GM12892 (cell line): Measurements from ENCODE around the gene ACTR10.
A peak's percentile ranks its signal among the peaks of the same experiment; 100 is the strongest.

Experiments
- DNase-seq: peaks from one replicate; pipeline ENCODE4 v3.0.0; 2011; ENCODE audit not compliant: insufficient read length
- FAIRE-seq: peaks from 2 replicates; lab custom pipeline; 2011; peaks lifted over from hg19 to GRCh38; lab: Jason Lieb, UNC
- POLR2A ChIP-seq: IDR thresholded peaks from 2 replicates; pipeline ENCODE4 v1.6.1; 2011; ENCODE audit warnings: low read depth, low read length, control low read depth
- POLR2AphosphoS5 ChIP-seq: IDR thresholded peaks from 2 replicates; pipeline ENCODE4 v1.6.1; 2011; ENCODE audit warnings: low read depth, low read length, control low read depth
- TAF1 ChIP-seq: IDR thresholded peaks from 2 replicates; pipeline ENCODE4 v1.6.1; 2011; ENCODE audit warnings: low read depth, mild to moderate bottlenecking, control low read depth, low read length, borderline replicate concordance

ACTR10 gene

DNA sequence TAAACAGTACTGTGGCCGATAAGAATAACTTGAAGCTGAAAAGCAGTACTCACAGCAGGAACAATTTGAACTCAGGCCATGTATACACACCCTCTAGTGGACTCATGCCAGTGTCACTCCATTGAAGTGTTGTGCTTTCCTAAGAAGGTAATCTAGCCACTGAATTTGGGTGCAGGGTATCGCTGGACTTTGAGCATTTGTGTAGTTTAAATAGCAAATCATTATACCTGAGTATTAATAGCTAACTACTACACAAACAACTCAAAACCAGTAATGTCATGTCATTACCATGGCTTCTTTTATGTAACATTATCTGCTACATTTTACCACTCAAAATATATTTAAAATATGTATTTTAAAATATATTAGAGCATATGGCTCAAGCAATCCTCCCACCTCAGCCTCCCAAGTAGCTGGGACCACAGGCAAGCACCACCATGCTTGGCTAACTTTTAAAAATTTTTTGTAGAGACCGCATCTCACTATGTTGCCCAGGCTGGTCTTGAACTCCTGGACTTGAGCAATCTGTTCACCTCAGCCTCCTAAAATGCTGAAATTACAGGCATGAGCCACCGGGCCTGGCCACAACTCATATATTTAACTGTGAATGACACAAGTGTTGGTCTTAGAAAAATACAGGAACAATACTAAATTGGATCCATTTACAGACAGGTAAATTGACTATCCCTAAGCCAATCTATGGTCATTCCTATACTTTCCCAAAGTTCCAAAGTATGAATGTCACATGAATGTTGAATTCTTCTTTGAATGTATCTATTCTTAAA, 72.8 kb downstream of the ACTR10 start:
- TF ChIP-seq POLR2A, result peak; percentile 45; the same call in 1 of the 2 replicates
- TF ChIP-seq POLR2AphosphoS5, result no peak
- no peak for TF ChIP-seq TAF1
- FAIRE-seq (no peak), DNase-seq (no peak)

DNA sequence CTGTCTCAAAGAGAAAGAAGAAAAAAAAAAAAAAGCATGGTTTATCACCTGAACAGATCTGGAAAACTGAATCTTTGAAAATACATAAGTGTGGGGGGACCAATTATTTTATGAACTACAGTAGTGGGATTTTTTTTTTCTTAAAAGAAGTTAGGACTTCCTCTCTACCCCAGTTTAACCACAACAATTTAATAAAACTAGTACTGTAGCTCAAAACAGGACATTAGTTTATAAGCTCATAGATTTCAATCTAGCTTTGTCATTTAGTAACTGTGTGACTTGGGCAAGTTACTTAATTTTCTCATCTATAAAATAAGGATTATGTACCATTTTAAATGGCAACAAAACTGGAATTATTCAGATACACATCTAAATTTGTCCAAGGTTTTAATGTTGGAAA, 74.9 kb downstream of the ACTR10 start:
- DNase-seq, result no peak
- no peak for FAIRE-seq
- TF ChIP-seq POLR2A (no peak), POLR2AphosphoS5 (no peak), TAF1 (no peak)

DNA sequence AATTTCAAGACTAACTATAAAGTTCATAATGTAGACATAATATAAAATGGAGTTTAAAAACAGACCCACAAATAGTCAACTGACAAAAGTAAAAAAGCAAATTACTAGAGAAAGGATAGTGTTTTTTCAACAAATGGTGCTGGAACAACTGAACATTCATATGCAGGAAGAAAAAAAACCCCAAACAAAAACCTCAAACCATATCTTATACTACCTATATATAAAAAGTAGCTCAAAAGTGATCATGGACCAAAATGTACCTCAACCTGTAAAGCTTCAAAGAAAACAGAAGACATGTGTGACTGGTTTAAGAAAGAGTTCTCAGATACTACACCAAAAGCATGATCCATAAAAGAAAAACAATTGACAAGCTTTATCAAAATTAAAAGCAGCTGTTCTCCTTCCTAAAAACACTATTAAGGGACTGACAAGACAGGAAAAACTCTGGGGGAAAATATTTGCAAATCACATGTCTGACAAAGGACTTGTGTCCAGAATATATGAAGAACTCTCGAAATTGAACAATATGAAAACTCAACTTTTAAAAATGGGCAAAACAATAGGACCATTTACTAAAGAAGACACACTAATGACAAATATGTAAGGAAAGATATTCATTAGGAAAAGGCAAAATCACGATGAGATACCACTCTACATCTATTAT, 75.7 kb downstream of the ACTR10 start:
- DNase-seq, result no peak
- no peak for TF ChIP-seq POLR2A
- no peak for TF ChIP-seq TAF1
- TF ChIP-seq POLR2AphosphoS5, result no peak
- FAIRE-seq, result no peak

DNA sequence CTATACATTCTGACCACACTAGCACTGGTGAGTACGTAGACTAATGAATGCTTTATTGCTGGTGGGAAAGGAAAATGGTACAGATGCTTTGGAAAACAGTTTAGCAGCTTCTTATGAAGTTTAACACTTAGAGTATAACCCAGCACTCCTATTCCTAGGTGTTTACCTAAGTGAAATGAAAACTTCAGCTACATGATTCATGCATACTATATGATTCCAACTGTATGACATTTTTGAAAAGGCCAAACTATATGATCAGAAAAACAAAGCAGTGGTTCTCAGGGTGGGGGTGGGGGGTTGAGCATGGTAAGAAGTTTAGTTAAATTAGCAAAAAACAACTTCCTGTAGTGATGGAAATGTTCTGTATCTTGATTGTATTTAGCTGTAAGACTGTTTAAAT, 76.3 kb downstream of the ACTR10 start:
- FAIRE-seq, result no peak
- no peak for TF ChIP-seq POLR2AphosphoS5
- no peak for TF ChIP-seq TAF1
- TF ChIP-seq POLR2A, result no peak

DNA sequence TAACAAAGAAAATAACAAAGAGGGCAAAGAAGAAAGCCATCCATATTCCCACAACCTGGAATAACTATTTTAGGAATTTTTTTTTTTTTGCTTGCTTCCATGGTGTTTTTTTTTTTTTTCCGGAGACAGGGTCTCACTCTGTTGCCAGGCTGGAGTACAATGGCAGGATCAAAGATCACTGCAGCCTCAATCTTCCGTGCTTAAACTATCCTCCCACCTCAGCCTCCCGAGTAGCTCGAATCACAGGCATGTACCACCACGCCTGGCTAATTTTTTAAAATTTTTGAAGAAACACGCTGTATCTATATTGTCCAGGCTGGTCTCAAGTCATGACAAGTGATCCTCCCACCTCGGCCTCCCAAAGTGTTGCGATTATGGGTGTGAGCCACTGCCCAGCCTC, 78.2 kb downstream of the ACTR10 start:
- FAIRE-seq (no peak), DNase-seq (no peak)
- no peak for TF ChIP-seq POLR2AphosphoS5

More for the DNA sequence above, 76.3 kb downstream of the ACTR10 start:
- no peak for DNase-seq

DNA sequence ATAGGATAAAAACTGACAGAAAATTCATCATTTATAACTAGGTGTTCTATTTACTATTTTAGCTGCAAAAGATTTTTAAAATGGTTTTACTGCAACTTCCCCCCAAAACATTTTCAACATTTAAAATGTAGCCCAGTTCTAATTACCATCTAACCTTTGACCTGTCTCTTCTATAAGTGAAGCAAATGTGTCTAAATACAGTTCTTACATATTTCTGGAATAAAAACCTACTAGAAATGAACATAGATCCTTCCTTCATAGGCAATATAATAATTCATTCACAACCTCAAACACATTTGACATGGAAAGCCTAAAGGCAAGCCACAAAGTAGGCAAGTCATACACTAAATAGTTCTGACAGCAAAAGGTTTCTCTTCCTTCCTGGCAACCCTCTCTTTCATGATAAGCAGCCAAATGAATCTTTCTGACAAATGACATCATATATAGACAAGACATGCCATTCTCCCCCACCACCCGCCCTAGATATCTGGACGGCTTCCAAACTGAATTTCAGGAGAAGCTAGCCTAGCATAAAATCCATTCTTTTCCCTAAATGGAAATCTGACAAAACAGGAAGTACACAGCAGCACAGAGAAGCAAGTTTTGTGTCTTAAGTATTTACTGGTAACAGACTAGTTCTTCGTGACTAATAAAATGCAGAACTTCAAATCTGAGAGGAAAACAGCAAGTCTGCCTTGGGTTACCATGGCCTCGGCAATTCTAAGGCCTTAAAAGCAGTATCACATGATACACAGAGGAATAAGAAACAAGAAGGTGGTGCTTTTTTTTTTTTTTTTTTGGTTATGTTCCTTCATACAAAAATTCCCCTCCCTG, 81.2 kb downstream of the ACTR10 start:
- FAIRE-seq, result no peak
- DNase-seq, result no peak
- TF ChIP-seq POLR2AphosphoS5, result no peak

DNA sequence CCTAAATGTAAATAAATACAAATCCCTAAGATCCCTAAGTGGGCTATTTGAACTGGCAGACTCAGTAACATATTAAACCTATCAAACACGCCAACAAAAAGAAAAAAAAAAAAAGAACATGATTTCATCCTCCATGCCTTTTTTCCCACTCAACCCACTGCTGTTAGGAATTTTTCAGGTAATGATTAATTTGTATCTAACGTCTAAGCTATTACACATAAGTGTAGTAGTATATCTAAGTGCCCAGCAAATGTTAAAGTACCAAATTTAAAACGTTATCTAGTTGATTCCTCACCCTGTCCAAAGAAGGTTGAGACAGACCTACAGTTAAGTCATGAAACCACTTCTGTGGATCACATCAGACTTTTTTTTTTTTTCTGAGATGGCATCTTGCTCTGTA, 82.0 kb downstream of the ACTR10 start:
- FAIRE-seq (no peak), DNase-seq (no peak)
- TF ChIP-seq POLR2AphosphoS5 (no peak), TAF1 (no peak), POLR2A (no peak)

DNA sequence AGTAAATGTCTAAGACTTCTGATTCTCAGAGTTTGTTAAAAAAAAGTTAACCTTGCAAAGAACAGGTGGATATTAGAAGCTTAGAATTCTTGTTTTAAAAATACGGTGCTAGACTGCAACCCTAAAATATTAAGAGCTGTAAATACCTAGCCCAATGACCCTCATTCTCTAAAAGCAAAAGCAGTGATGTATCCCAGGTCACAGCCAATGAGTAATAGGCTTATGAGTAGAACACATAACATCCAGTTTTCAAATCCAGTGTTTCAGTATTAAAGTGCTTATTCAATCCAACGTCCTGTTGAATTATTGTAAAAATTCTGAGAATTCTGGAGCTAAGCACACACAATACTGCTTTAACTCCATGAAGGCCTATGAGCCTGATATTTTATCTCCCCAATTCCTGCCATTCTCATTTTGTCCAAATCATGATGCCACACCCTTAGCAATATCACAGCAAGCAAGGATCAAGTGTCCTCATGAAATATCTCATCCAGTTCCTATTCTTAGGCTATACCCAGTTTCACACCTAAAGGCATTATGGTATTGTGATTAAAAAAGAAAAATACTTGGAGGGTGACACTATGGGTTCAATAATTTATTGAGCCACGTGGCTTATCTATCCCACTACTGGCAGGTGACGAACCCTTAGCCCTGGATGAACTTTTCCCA, 83.1 kb downstream of the ACTR10 start:
- TF ChIP-seq POLR2AphosphoS5 (no peak), POLR2A (no peak), TAF1 (no peak)
- FAIRE-seq (no peak), DNase-seq (no peak)

DNA sequence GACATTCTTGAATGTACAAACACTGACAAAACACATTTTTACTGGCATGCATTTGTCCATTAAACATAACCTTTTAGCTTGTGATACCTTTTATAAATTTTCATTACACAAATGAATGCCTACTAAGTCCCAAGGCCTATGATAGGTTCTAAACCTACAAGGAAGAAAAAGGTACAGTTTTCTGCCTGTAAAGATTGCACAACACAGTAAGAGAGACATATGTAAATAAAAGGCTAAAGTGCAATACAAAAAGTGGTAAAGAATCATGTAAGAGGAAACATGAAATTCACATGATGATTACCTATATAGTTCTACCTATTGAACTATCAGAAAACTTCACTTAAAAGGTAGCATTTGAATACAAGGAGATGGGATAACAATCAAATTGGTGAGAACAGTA, 83.8 kb downstream of the ACTR10 start:
- DNase-seq (no peak), FAIRE-seq (no peak)
- TF ChIP-seq POLR2A, result no peak
- TF ChIP-seq POLR2AphosphoS5, result no peak
- TF ChIP-seq TAF1, result no peak

DNA sequence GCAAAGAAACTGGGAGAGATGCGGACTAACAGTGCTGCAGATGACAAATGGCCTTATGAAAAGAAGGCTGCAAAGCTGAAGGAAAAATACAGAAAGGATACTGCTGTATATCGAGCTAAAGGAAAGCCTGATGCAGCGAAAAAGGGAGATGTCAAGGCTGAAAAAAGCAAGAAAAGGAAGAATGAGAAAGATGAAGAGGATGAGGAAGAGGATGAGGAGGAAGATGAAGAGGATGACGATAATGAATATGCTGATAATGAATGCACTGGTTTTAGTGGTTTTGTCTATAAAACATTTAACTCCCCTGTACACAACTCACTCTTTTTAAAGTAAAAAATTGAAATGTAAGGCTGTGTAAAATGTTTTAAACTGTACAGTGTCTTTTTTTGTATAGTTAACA, 85.2 kb downstream of the ACTR10 start:
- DNase-seq (no peak), FAIRE-seq (no peak)
- TF ChIP-seq POLR2A (no peak), TAF1 (no peak), POLR2AphosphoS5 (no peak)
